ENCODE measurements around the gene TNIP1.

Gene TNIP1

DNA sequence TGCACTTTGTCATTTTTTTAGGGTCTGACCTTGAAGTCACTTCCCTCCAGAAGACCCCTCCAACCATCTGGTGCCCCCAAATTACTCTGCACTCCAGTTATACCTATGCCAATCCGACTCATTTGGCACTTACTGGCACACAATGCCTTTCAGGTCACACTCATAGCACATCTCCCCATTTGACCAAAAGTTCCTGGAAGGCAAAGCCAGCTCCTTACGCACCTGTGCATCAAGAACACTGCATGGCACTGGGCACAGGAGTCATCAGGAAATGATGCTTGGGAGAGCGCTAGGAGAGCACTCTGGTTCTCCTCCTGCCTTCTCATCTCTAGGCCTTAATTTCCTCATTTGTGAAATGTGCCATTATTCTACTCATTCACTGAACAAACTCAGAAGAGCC, 2.9 kb downstream of the TNIP1 start:
- Histone ChIP-seq H3K9me3 (ENCODE audit: insufficient read depth, low read length, severe bottlenecking) (no peaks in the 10 kb centered on the region), H3K27ac (ENCODE audit: low read length) (no peak overlapping the region), H3K9ac (ENCODE audit: low read depth, low read length) (no peak overlapping the region), H3K4me2 (ENCODE audit: insufficient read depth, low read length) (peak overlapping the region; percentile 19; the same call in 1 of the 2 replicates), H3K36me3 (ENCODE audit: insufficient read depth, low read length) (peaks cover 22% of the 10 kb centered on the region), H3K4me1 (ENCODE audit: insufficient read depth, low read length) (peaks cover 40% of the 10 kb centered on the region), H2AFZ (ENCODE audit: low read depth, low read length) (no peak overlapping the region), H4K20me1 (ENCODE audit: insufficient read depth, low read length) (peaks cover 45% of the 10 kb centered on the region), H3K4me3 (ENCODE audit: low read depth in 1 of 2, low read length in 2 of 2) (no peak overlapping the region), H3K79me2 (ENCODE audit: insufficient read depth, low read length) (peaks cover 92% of the 10 kb centered on the region), H3K27me3 (ENCODE audit: insufficient read depth, low read length, poor library complexity) (no peaks in the 10 kb centered on the region)
- TF ChIP-seq EZH2 (IDR thresholded peaks at IDR 0.05; ENCODE audit: borderline replicate concordance, low read depth, low read length, severe bottlenecking) (no peak), CTCF (IDR thresholded peaks at IDR 0.05; ENCODE audit: borderline replicate concordance, extremely low read depth, low read length, poor library complexity, severe bottlenecking) (no peak)
- ATAC-seq (ENCODE audit: insufficient read depth, low read depth) (no peak), DNase-seq (no peak)

- TF ChIP-seq EZH2 (IDR thresholded peaks at IDR 0.05; ENCODE audit: borderline replicate concordance, low read depth, low read length, severe bottlenecking) = no peak
- no peak for TF ChIP-seq CTCF (IDR thresholded peaks at IDR 0.05; ENCODE audit: borderline replicate concordance, extremely low read depth, low read length, poor library complexity, severe bottlenecking)
- Histone ChIP-seq H3K4me2 (ENCODE audit: insufficient read depth, low read length) (peak overlapping the region; percentile 19), H3K36me3 (ENCODE audit: insufficient read depth, low read length) (peaks cover 22% of the 10 kb centered on the region), H3K27ac (ENCODE audit: low read length) (no peak overlapping the region), H3K79me2 (ENCODE audit: insufficient read depth, low read length) (peaks cover 97% of the 10 kb centered on the region), H2AFZ (ENCODE audit: low read depth, low read length) (no peak overlapping the region), H4K20me1 (ENCODE audit: insufficient read depth, low read length) (peaks cover 48% of the 10 kb centered on the region), H3K9me3 (ENCODE audit: insufficient read depth, low read length, severe bottlenecking) (no peaks in the 10 kb centered on the region), H3K9ac (ENCODE audit: low read depth, low read length) (no peak overlapping the region), H3K4me1 (ENCODE audit: insufficient read depth, low read length) (peaks cover 35% of the 10 kb centered on the region), H3K27me3 (ENCODE audit: insufficient read depth, low read length, poor library complexity) (no peaks in the 10 kb centered on the region), H3K4me3 (ENCODE audit: low read depth in 1 of 2, low read length in 2 of 2) (no peak overlapping the region)
- no peak for ATAC-seq (ENCODE audit: insufficient read depth, low read depth)
- no peak for DNase-seq
These were observed 3.4 kb downstream of the TNIP1 start for GRCh38 chr5:151077419-151077818.

GRCh38 chr5:151076616-151077015, 4.2 kb downstream of the TNIP1 start:
- Histone ChIP-seq H2AFZ (ENCODE audit: low read depth, low read length) (no peak overlapping the region), H3K4me2 (ENCODE audit: insufficient read depth, low read length) (no peak overlapping the region), H3K79me2 (ENCODE audit: insufficient read depth, low read length) (peaks cover 98% of the 10 kb centered on the region), H3K36me3 (ENCODE audit: insufficient read depth, low read length) (peaks cover 25% of the 10 kb centered on the region), H3K4me1 (ENCODE audit: insufficient read depth, low read length) (peaks cover 27% of the 10 kb centered on the region), H3K9ac (ENCODE audit: low read depth, low read length) (no peak overlapping the region), H3K9me3 (ENCODE audit: insufficient read depth, low read length, severe bottlenecking) (no peaks in the 10 kb centered on the region), H3K27ac (ENCODE audit: low read length) (no peak overlapping the region), H3K27me3 (ENCODE audit: insufficient read depth, low read length, poor library complexity) (no peaks in the 10 kb centered on the region), H3K4me3 (ENCODE audit: low read depth in 1 of 2, low read length in 2 of 2) (no peak overlapping the region), H4K20me1 (ENCODE audit: insufficient read depth, low read length) (peaks cover 52% of the 10 kb centered on the region)
- TF ChIP-seq CTCF (IDR thresholded peaks at IDR 0.05; ENCODE audit: borderline replicate concordance, extremely low read depth, low read length, poor library complexity, severe bottlenecking) (no peak), EZH2 (IDR thresholded peaks at IDR 0.05; ENCODE audit: borderline replicate concordance, low read depth, low read length, severe bottlenecking) (no peak)
- DNase-seq (no peak), ATAC-seq (ENCODE audit: insufficient read depth, low read depth) (no peak)

Data from DND-41 (cell line).